Stimulated activated CD4-positive, alpha-beta T cell treated with anti-CD3 and anti-CD28 coated beads, Interleukin-1b, Interleukin-23, amount 100 ng/mL, for 24 hours (primary cell): ENCODE data around the gene MLST8.
"Not testable (repeated sequence)": the region's sequence is repeated elsewhere in the genome, so short reads cannot be mapped to it uniquely, and the experiment has no call there.

Experiments
- DNase-seq, 4 experiments: peaks; one replicate each; pipeline ENCODE4 v3.0.0-alpha.2; 2020; ENCODE audit warnings: low read depth in 4 of 4, low spot score in 1 of 4

Gene MLST8

GRCh38 chr16:2243031-2243528 lies 37.8 kb downstream of the MLST8 start:
- DNase-seq = no peak

GRCh38 chr16:2243781-2244180 lies 38.5 kb downstream of the MLST8 start:
- DNase-seq = no peak

GRCh38 chr16:2244301-2244700 lies 39.0 kb downstream of the MLST8 start:
- no peak for DNase-seq

GRCh38 chr16:2244926-2245795 lies 39.9 kb downstream of the MLST8 start:
- DNase-seq = no peak

- DNase-seq = no peak
Measured at GRCh38 chr16:2246301-2246885, 41.1 kb downstream of the MLST8 start.

- peak in 2 of 4 experiments; percentile 20 to 32 for DNase-seq
Measured at GRCh38 chr16:2250652-2251295, 45.5 kb downstream of the MLST8 start.

GRCh38 chr16:2251296-2252111 lies 46.2 kb downstream of the MLST8 start, which contains the start of gene ECI1:
TSS of gene ECI1 (minus strand) at chr16:2251587. CDS start at chr16:2251566, 21 bp downstream.
- DNase-seq = peak; percentile 45 to 87 (median 58)

GRCh38 chr16:2252806-2253148 lies 47.5 kb downstream of the MLST8 start:
- DNase-seq = no peak

- DNase-seq = no peak
Measured at GRCh38 chr16:2253293-2253692, 48.0 kb downstream of the MLST8 start.

- DNase-seq = no peak
Measured at GRCh38 chr16:2256531-2257140, 51.4 kb downstream of the MLST8 start.

GRCh38 chr16:2257726-2258125 lies 52.5 kb downstream of the MLST8 start:
- DNase-seq = no peak

- not testable (repeated sequence) for DNase-seq
Measured at GRCh38 chr16:2258530-2258929, 53.3 kb downstream of the MLST8 start.
